HepG2 (cell line): ENCODE measurements around the gene SYS1. TPM values are rescaled to one million over a fixed set of nuclear protein-coding genes. Genes with fewer than 3 reads are reported as not detected.

ENCODE experiments used
- CBX2 ChIP-seq, 2 experiments: fragments of 200-600 bp in 1 of 2; sonication (generic); formaldehyde crosslinking in 1 of 2; IDR thresholded peaks; 2 replicates each; pipeline versions ENCODE4 v1.7.0 to v1.8.1; 2018 to 2022; ENCODE audit warnings: low read depth in 2 of 2, low read length in 1 of 2, mild to moderate bottlenecking in 1 of 2, missing genetic modification reagents in 1 of 2
- FOSL1 ChIP-seq: sonication (generic); formaldehyde crosslinking; IDR thresholded peaks from 2 replicates; pipeline ENCODE4 v1.9.0; 2021; ENCODE audit warnings: missing genetic modification reagents, borderline replicate concordance
- HMG20A ChIP-seq: IDR thresholded peaks from 2 replicates; pipeline ENCODE4 v1.6.1; 2016; ENCODE audit warnings: borderline replicate concordance
- HMGXB4 ChIP-seq, 2 experiments: sonication (generic) in 1 of 2; formaldehyde crosslinking in 1 of 2; IDR thresholded peaks; 2 replicates each; pipeline versions ENCODE4 v1.4.0 to v1.6.1; 2018 to 2020; ENCODE audit warnings: missing genetic modification reagents in 2 of 2, borderline replicate concordance in 1 of 2, low read depth in 1 of 2, mild to moderate bottlenecking in 1 of 2, missing biosample characterization in 1 of 2
- JARID2 ChIP-seq: sonication (generic); formaldehyde crosslinking; IDR thresholded peaks from 2 replicates; pipeline ENCODE4 v1.8.1; 2023; ENCODE audit warnings: missing genetic modification reagents, inconsistent platforms; ENCODE audit not compliant: insufficient replicate concordance
- MYNN ChIP-seq: sonication (generic); formaldehyde crosslinking; IDR thresholded peaks from 2 replicates; pipeline ENCODE4 v1.4.0; 2020; ENCODE audit warnings: mild to moderate bottlenecking, low read depth, missing genetic modification reagents
- NFATC3 ChIP-seq: sonication (generic); formaldehyde crosslinking; IDR thresholded peaks from 2 replicates; pipeline ENCODE4 v1.5.1; 2020; ENCODE audit warnings: mild to moderate bottlenecking, missing genetic modification reagents
- SMYD3 ChIP-seq: sonication (generic); formaldehyde crosslinking; IDR thresholded peaks from 2 replicates; pipeline ENCODE4 v1.8.1; 2023; ENCODE audit warnings: mild to moderate bottlenecking, missing genetic modification reagents
- SNRNP70 ChIP-seq: fragments of 200-400 bp; formaldehyde crosslinking; IDR thresholded peaks from 2 replicates; pipeline ENCODE4 v1.6.1; 2017; ENCODE audit warnings: mild to moderate bottlenecking, low read depth, low read length, moderate library complexity
- TGIF2 ChIP-seq: IDR thresholded peaks from 2 replicates; pipeline ENCODE4 v1.6.1; 2016; ENCODE audit warnings: control low read depth, missing compliant biosample characterization
- XRCC5 ChIP-seq: fragments of 200-400 bp; formaldehyde crosslinking; optimal IDR thresholded peaks from 2 replicates; pipeline ENCODE3; 2017; ENCODE audit warnings: mild to moderate bottlenecking, low read length
- ZFP36L1 ChIP-seq: sonication (generic); formaldehyde crosslinking; IDR thresholded peaks from 2 replicates; pipeline ENCODE4 v1.8.0; 2022; ENCODE audit warnings: mild to moderate bottlenecking, missing genetic modification reagents, moderate library complexity
- ZFP90 ChIP-seq: sonication (generic); formaldehyde crosslinking; IDR thresholded peaks from 2 replicates; pipeline ENCODE4 v1.8.0; 2022; ENCODE audit warnings: missing genetic modification reagents, mild to moderate bottlenecking, inconsistent platforms, borderline replicate concordance
- ZNF331 ChIP-seq: sonication (generic); formaldehyde crosslinking; IDR thresholded peaks from 2 replicates; pipeline ENCODE4 v1.4.0; 2020; ENCODE audit warnings: missing genetic modification reagents
- ZNF572 ChIP-seq: sonication (generic); formaldehyde crosslinking; IDR thresholded peaks from 2 replicates; pipeline ENCODE4 v1.5.1; 2020; ENCODE audit warnings: mild to moderate bottlenecking, missing genetic modification reagents
- ZNF615 ChIP-seq: sonication (generic); formaldehyde crosslinking; IDR thresholded peaks from 2 replicates; pipeline ENCODE4 v1.5.0; 2020; ENCODE audit warnings: mild to moderate bottlenecking, missing genetic modification reagents, borderline replicate concordance
- ZNF660 ChIP-seq: sonication (generic); formaldehyde crosslinking; IDR thresholded peaks from 2 replicates; pipeline ENCODE4 v1.5.1; 2020; ENCODE audit warnings: mild to moderate bottlenecking, low read depth, missing genetic modification reagents, borderline replicate concordance
- ZNF670 ChIP-seq: sonication (generic); formaldehyde crosslinking; IDR thresholded peaks from 2 replicates; pipeline ENCODE4 v1.8.0; 2022; ENCODE audit warnings: mild to moderate bottlenecking, missing genetic modification reagents, borderline replicate concordance
- ZNF766 ChIP-seq: sonication (generic); formaldehyde crosslinking; IDR thresholded peaks from 2 replicates; pipeline ENCODE4 v1.5.0; 2020; ENCODE audit warnings: missing genetic modification reagents, borderline replicate concordance
- ZSCAN29 ChIP-seq: sonication (generic); formaldehyde crosslinking; conservative IDR thresholded peaks from 2 replicates; pipeline ENCODE4 v1.4.0; 2020; ENCODE audit warnings: mild to moderate bottlenecking, missing genetic modification reagents
- polyA plus RNA-seq, 8 experiments: library from polyadenylated mRNA; depleted of rRNA in 3 of 8; stranded (reverse) in 7 of 8; unstranded in 1 of 8; fragments of >200 nt; fragmentation: Illumina TruSeq in 4 of 8; extraction: Trizol in 4 of 8; gene quantifications; 2 replicates each; pipeline versions ENCODE4 v1.2.1 to v1.2.3, GENCODE V29; 2011 to 2016; ENCODE audit warnings: low read depth in 4 of 8, missing spikeins in 1 of 8, mixed read lengths in 1 of 8; ENCODE audit not compliant: insufficient read depth in 1 of 8
- total RNA-seq, 5 experiments: library from RNA; depleted of rRNA; stranded (reverse); fragments of >200 nt; fragmentation: Illumina TruSeq; extraction: Trizol; gene quantifications; 2 replicates each; pipeline ENCODE4 v1.2.3, GENCODE V29; 2016; ENCODE audit warnings: low read depth in 1 of 5
- TF ChIP-seq, protein P1 (sequence below): sonication (generic); formaldehyde crosslinking; IDR thresholded peaks from 2 replicates; pipeline ENCODE4 v1.4.0; 2020; ENCODE audit warnings: missing genetic modification reagents
- TF ChIP-seq, protein P2 (sequence below): sonication (generic); formaldehyde crosslinking; IDR thresholded peaks from 2 replicates; pipeline ENCODE4 v1.8.1; 2023; ENCODE audit warnings: mild to moderate bottlenecking, missing genetic modification reagents

Gene SYS1
- total and polyA plus RNA-seq, 2 of the 13 experiments (the other 11 are each of a cell fraction or from before 2014, with no cell fraction given) = 38.3 to 65.6 TPM

- TF ChIP-seq CBX2 (IDR thresholded peaks at IDR 0.05; ENCODE audit: low read depth, low read length) (no peak), CBX2 (CRISPR knock-in tag; IDR thresholded peaks at IDR 0.05; ENCODE audit: low read depth) (no peak), NFATC3 (CRISPR knock-in tag) (no peak), ZFP36L1 (0 out of 2 replicates have a peak, but pooled peaks have one; percentile 32), ZNF766 (CRISPR knock-in tag) (no peak), ZNF670 (CRISPR knock-in tag) (0 out of 2 replicates have a peak, but pooled peaks have one; percentile 13), ZNF572 (CRISPR knock-in tag) (peak; percentile 23; the same call in 1 of the 2 replicates), ZNF660 (CRISPR knock-in tag) (no peak), ZNF615 (CRISPR knock-in tag) (no peak), TGIF2 (CRISPR knock-in tag) (no peak), ZFP90 (CRISPR knock-in tag) (no peak), ZNF331 (CRISPR knock-in tag) (no peak), JARID2 (CRISPR knock-in tag) (no peak), SNRNP70 (no peak), ZSCAN29 (CRISPR knock-in tag) (no peak), MYNN (CRISPR knock-in tag) (no peak), XRCC5 (no peak), HMGXB4 (CRISPR knock-in tag; IDR thresholded peaks at IDR 0.05; ENCODE audit: borderline replicate concordance in 1 of 2, low read depth in 1 of 2) (no peak), FOSL1 (CRISPR knock-in tag) (no peak), SMYD3 (CRISPR knock-in tag) (no peak), HMG20A (no peak)
- TF ChIP-seq, protein P1, sequence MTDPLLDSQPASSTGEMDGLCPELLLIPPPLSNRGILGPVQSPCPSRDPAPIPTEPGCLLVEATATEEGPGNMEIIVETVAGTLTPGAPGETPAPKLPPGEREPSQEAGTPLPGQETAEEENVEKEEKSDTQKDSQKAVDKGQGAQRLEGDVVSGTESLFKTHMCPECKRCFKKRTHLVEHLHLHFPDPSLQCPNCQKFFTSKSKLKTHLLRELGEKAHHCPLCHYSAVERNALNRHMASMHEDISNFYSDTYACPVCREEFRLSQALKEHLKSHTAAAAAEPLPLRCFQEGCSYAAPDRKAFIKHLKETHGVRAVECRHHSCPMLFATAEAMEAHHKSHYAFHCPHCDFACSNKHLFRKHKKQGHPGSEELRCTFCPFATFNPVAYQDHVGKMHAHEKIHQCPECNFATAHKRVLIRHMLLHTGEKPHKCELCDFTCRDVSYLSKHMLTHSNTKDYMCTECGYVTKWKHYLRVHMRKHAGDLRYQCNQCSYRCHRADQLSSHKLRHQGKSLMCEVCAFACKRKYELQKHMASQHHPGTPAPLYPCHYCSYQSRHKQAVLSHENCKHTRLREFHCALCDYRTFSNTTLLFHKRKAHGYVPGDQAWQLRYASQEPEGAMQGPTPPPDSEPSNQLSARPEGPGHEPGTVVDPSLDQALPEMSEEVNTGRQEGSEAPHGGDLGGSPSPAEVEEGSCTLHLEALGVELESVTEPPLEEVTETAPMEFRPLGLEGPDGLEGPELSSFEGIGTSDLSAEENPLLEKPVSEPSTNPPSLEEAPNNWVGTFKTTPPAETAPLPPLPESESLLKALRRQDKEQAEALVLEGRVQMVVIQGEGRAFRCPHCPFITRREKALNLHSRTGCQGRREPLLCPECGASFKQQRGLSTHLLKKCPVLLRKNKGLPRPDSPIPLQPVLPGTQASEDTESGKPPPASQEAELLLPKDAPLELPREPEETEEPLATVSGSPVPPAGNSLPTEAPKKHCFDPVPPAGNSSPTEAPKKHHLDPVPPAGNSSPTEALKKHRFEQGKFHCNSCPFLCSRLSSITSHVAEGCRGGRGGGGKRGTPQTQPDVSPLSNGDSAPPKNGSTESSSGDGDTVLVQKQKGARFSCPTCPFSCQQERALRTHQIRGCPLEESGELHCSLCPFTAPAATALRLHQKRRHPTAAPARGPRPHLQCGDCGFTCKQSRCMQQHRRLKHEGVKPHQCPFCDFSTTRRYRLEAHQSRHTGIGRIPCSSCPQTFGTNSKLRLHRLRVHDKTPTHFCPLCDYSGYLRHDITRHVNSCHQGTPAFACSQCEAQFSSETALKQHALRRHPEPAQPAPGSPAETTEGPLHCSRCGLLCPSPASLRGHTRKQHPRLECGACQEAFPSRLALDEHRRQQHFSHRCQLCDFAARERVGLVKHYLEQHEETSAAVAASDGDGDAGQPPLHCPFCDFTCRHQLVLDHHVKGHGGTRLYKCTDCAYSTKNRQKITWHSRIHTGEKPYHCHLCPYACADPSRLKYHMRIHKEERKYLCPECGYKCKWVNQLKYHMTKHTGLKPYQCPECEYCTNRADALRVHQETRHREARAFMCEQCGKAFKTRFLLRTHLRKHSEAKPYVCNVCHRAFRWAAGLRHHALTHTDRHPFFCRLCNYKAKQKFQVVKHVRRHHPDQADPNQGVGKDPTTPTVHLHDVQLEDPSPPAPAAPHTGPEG = no peak
- TF ChIP-seq, protein P2, sequence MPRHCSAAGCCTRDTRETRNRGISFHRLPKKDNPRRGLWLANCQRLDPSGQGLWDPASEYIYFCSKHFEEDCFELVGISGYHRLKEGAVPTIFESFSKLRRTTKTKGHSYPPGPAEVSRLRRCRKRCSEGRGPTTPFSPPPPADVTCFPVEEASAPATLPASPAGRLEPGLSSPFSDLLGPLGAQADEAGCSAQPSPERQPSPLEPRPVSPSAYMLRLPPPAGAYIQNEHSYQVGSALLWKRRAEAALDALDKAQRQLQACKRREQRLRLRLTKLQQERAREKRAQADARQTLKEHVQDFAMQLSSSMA (CRISPR knock-in tag) = no peak
These were observed 44.2 kb downstream of the SYS1 start (continued) for GRCh38 chr20:45407067-45407745.
